ENCODE measurements around the gene CREBRF.

- TF ChIP-seq, protein P1, sequence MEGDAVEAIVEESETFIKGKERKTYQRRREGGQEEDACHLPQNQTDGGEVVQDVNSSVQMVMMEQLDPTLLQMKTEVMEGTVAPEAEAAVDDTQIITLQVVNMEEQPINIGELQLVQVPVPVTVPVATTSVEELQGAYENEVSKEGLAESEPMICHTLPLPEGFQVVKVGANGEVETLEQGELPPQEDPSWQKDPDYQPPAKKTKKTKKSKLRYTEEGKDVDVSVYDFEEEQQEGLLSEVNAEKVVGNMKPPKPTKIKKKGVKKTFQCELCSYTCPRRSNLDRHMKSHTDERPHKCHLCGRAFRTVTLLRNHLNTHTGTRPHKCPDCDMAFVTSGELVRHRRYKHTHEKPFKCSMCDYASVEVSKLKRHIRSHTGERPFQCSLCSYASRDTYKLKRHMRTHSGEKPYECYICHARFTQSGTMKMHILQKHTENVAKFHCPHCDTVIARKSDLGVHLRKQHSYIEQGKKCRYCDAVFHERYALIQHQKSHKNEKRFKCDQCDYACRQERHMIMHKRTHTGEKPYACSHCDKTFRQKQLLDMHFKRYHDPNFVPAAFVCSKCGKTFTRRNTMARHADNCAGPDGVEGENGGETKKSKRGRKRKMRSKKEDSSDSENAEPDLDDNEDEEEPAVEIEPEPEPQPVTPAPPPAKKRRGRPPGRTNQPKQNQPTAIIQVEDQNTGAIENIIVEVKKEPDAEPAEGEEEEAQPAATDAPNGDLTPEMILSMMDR (IDR thresholded peaks at IDR 0.05) = no peak
- no peak for TF ChIP-seq POLR2A (IDR thresholded peaks at IDR 0.05)
Observed at GRCh38 chr5:173055042-173055721, 970 bp upstream of the CREBRF start.

Measured in adrenal gland (tissue), 5 donors.